ENCODE results near the gene UROS.

Gene UROS

GRCh38 chr10:125857185-125857760, 34.2 kb upstream of the UROS start:
- no peaks in the 10 kb centered on the region for H3K9me3 ChIP-seq (ENCODE audit: insufficient read depth, low read depth, low read length)
- H3K9me2 ChIP-seq (replicated peaks; ENCODE audit: low read depth, low read length) = no peaks in the 10 kb centered on the region
- no peaks in the 10 kb centered on the region for H3K36me3 ChIP-seq (ENCODE audit: insufficient read depth, low read length)
- no peaks in the 10 kb centered on the region for H3K27me3 ChIP-seq (ENCODE audit: insufficient read depth, low read length, poor library complexity, severe bottlenecking)
- no peak overlapping the region for H2AFZ ChIP-seq (ENCODE audit: low read length)
- TF ChIP-seq EZH2phosphoT487 (IDR thresholded peaks at IDR 0.05; ENCODE audit: borderline replicate concordance) (no peak), CTCF (conservative IDR thresholded peaks at IDR 0.05; ENCODE audit: low read length) (no peak)
- H4K20me1 ChIP-seq (ENCODE audit: insufficient read depth, low read length, poor library complexity, severe bottlenecking) = no peaks in the 10 kb centered on the region
- H3F3A ChIP-seq (ENCODE audit: low read depth) = no peaks in the 10 kb centered on the region
- H3K9ac ChIP-seq (ENCODE audit: low read depth, low read length, poor library complexity, severe bottlenecking) = no peak overlapping the region
- H3K4me2 ChIP-seq (ENCODE audit: low read depth, low read length, poor library complexity, severe bottlenecking) = no peak overlapping the region
- H3K79me2 ChIP-seq (ENCODE audit: insufficient read depth, low read length) = no peaks in the 10 kb centered on the region
- no peaks in the 10 kb centered on the region for H3K4me1 ChIP-seq (ENCODE audit: insufficient read depth, low read length, poor library complexity, severe bottlenecking)
- H3K4me3 ChIP-seq (ENCODE audit: low read length, poor library complexity, severe bottlenecking) = no peak overlapping the region

GRCh38 chr10:125852487-125852886, 29.4 kb upstream of the UROS start:
- Histone ChIP-seq H2AFZ (ENCODE audit: low read length) (no peak overlapping the region), H3K4me1 (ENCODE audit: insufficient read depth, low read length, poor library complexity, severe bottlenecking) (no peaks in the 10 kb centered on the region), H3K4me3 (ENCODE audit: low read length, poor library complexity, severe bottlenecking) (no peak overlapping the region), H3K36me3 (ENCODE audit: insufficient read depth, low read length) (no peaks in the 10 kb centered on the region), H3F3A (ENCODE audit: low read depth) (no peaks in the 10 kb centered on the region), H3K9me3 (ENCODE audit: insufficient read depth, low read depth, low read length) (no peaks in the 10 kb centered on the region), H3K27me3 (ENCODE audit: insufficient read depth, low read length, poor library complexity, severe bottlenecking) (no peaks in the 10 kb centered on the region), H3K79me2 (ENCODE audit: insufficient read depth, low read length) (no peaks in the 10 kb centered on the region), H3K9me2 (replicated peaks; ENCODE audit: low read depth, low read length) (no peaks in the 10 kb centered on the region), H4K20me1 (ENCODE audit: insufficient read depth, low read length, poor library complexity, severe bottlenecking) (no peaks in the 10 kb centered on the region), H3K9ac (ENCODE audit: low read depth, low read length, poor library complexity, severe bottlenecking) (no peak overlapping the region), H3K4me2 (ENCODE audit: low read depth, low read length, poor library complexity, severe bottlenecking) (no peak overlapping the region)
- TF ChIP-seq EZH2phosphoT487 (IDR thresholded peaks at IDR 0.05; ENCODE audit: borderline replicate concordance) (no peak), CTCF (conservative IDR thresholded peaks at IDR 0.05; ENCODE audit: low read length) (no peak)

- Histone ChIP-seq H3K4me2 (ENCODE audit: low read depth, low read length, poor library complexity, severe bottlenecking) (no peak overlapping the region), H3K4me1 (ENCODE audit: insufficient read depth, low read length, poor library complexity, severe bottlenecking) (no peaks in the 10 kb centered on the region), H3K4me3 (ENCODE audit: low read length, poor library complexity, severe bottlenecking) (no peak overlapping the region), H3K27me3 (ENCODE audit: insufficient read depth, low read length, poor library complexity, severe bottlenecking) (no peaks in the 10 kb centered on the region), H3K9ac (ENCODE audit: low read depth, low read length, poor library complexity, severe bottlenecking) (no peak overlapping the region), H4K20me1 (ENCODE audit: insufficient read depth, low read length, poor library complexity, severe bottlenecking) (no peaks in the 10 kb centered on the region), H3K9me3 (ENCODE audit: insufficient read depth, low read depth, low read length) (no peaks in the 10 kb centered on the region), H3F3A (ENCODE audit: low read depth) (no peaks in the 10 kb centered on the region), H3K79me2 (ENCODE audit: insufficient read depth, low read length) (no peaks in the 10 kb centered on the region), H3K36me3 (ENCODE audit: insufficient read depth, low read length) (no peaks in the 10 kb centered on the region), H3K9me2 (replicated peaks; ENCODE audit: low read depth, low read length) (no peaks in the 10 kb centered on the region), H2AFZ (ENCODE audit: low read length) (no peak overlapping the region)
- TF ChIP-seq EZH2phosphoT487 (IDR thresholded peaks at IDR 0.05; ENCODE audit: borderline replicate concordance) (no peak), CTCF (conservative IDR thresholded peaks at IDR 0.05; ENCODE audit: low read length) (no peak)
Observed at GRCh38 chr10:125850766-125851731, 28.0 kb upstream of the UROS start.

All from Loucy (cell line).